ENCODE measurements around the gene TUBGCP6. TPM values are rescaled to one million over a fixed set of nuclear protein-coding genes. Genes with fewer than 3 reads are reported as not detected.
"Not testable (repeated sequence)": the region's sequence is repeated elsewhere in the genome, so short reads cannot be mapped to it uniquely, and the experiment has no call there.

Gene TUBGCP6
- total RNA-seq, 3 donors from 2014 or later: 34.2 to 66.2 (median 59.6) TPM

DNA sequence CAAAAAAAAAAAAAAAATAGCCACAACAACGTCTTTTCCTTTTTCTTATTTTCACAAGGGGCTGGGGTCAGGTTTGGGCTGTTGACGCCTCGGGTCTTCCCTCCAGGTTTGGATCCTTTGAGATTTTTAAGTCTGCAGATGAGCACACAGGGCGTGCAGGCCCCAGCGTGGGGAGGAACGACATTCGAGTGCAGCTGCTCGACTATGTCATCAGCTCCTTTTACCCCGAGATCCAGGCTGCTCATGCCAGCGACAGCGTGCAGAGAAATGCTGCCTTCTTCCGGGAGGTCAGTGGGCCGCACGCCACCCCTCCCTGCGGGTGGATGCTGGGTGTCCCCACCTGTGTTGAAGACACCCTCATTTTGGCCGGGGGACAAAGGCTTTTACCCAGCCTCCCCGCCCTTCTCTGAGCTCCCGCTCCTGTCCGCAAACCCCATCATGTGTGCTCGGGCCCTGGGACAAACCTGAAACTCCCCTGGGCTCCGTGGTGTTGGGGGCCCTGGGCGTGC is 36.3 kb downstream of the TUBGCP6 start:
- Histone ChIP-seq H3K4me3 (no peak overlapping the region), H3K27ac (no peak overlapping the region), H3K27me3 (no peaks in the 10 kb centered on the region), H3K9me3 (no peaks in the 10 kb centered on the region), H3K36me3 (no peaks in the 10 kb centered on the region), H3K4me1 (no peaks in the 10 kb centered on the region)
- DNase-seq (ENCODE audit: low spot score in 2 of 2): no peak
- intact Hi-C loops (cut with DNase I; ENCODE audit: low total_unique reads): loop anchor here (10.0 kb wide), 1 partner anchor 54 kb away; no protein-coding TSS in a partner anchor
- TF ChIP-seq POLR2A (IDR thresholded peaks at IDR 0.05) (no peak), POLR2AphosphoS5 (IDR thresholded peaks at IDR 0.05) (no peak), CTCF (IDR thresholded peaks at IDR 0.05) (no peak)

GRCh38 chr22:50207383-50208140 is 37.3 kb downstream of the TUBGCP6 start:
- H3K9me3 ChIP-seq: no peaks in the 10 kb centered on the region
- no peaks in the 10 kb centered on the region for H3K27me3 ChIP-seq
- DNase-seq (ENCODE audit: low spot score in 2 of 2): no peak
- H3K27ac ChIP-seq: no peak overlapping the region
- no peaks in the 10 kb centered on the region for H3K36me3 ChIP-seq
- no peaks in the 10 kb centered on the region for H3K4me1 ChIP-seq
- no peak overlapping the region for H3K4me3 ChIP-seq
- intact Hi-C loops (cut with DNase I; ENCODE audit: low total_unique reads): loop anchor here (10.0 kb wide), 1 partner anchor 53 kb away; no protein-coding TSS in a partner anchor
- TF ChIP-seq POLR2A (IDR thresholded peaks at IDR 0.05) (no peak), CTCF (IDR thresholded peaks at IDR 0.05) (no peak), POLR2AphosphoS5 (IDR thresholded peaks at IDR 0.05) (no peak)

GRCh38 chr22:50206599-50206998 is 38.2 kb downstream of the TUBGCP6 start:
- Histone ChIP-seq H3K27ac (peak overlapping the region in 1 of 2 donors; percentile 3), H3K9me3 (no peaks in the 10 kb centered on the region), H3K4me1 (no peaks in the 10 kb centered on the region), H3K36me3 (no peaks in the 10 kb centered on the region), H3K4me3 (no peak overlapping the region), H3K27me3 (no peaks in the 10 kb centered on the region)
- no peak for DNase-seq (ENCODE audit: low spot score in 2 of 2)
- TF ChIP-seq CTCF (IDR thresholded peaks at IDR 0.05) (no peak), POLR2AphosphoS5 (IDR thresholded peaks at IDR 0.05) (no peak), POLR2A (IDR thresholded peaks at IDR 0.05) (no peak)
- intact Hi-C loops (cut with DNase I; ENCODE audit: low total_unique reads): loop anchor here (10.0 kb wide), 1 partner anchor 52 kb away; no protein-coding TSS in a partner anchor

DNA sequence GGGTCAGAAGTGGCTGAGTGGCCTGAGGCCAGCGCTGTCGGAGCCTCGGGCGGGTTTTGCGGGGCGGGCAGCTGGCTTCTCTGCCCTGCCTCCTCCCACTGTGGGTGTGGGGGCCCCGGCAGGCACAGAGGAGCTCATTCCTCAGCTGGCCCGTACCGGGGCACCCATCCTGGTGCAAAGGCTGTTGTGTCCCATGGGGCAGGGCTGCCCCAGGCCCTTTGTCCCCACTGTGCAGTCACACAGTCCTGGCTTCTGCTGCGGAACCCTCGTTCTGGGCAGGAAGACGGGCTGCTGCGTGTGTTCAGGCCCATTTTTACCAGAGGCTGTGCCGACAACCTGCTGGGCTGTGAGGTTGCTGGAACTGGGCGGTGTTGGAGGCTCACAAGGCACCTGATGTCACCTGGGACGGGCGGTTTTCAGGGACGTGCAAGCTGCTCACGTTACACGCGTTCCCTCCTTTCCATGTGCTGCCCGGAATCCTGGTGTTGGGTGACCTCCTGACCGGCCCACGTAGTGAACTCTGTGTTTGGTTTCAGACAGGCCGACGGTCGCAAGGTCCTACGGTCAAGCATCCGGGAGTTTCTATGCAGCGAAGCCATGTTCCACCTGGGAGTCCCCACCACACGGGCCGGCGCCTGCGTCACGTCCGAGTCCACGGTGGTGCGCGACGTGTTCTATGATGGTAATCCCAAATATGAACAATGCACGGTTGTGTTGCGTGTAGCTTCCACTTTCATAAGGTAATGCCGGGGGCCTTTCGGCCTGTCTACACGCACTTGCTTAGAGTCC is 38.8 kb downstream of the TUBGCP6 start:
- no peak for TF ChIP-seq POLR2AphosphoS5 (IDR thresholded peaks at IDR 0.05)
- no peak for TF ChIP-seq CTCF (IDR thresholded peaks at IDR 0.05)
- no peak for TF ChIP-seq POLR2A (IDR thresholded peaks at IDR 0.05)
- Histone ChIP-seq H3K27ac (peak overlapping the region in 1 of 2 donors; percentile 3), H3K9me3 (no peaks in the 10 kb centered on the region), H3K27me3 (no peaks in the 10 kb centered on the region), H3K4me1 (no peaks in the 10 kb centered on the region), H3K36me3 (no peaks in the 10 kb centered on the region), H3K4me3 (no peak overlapping the region)
- no peak for DNase-seq (ENCODE audit: low spot score in 2 of 2)
- intact Hi-C loops (cut with DNase I; ENCODE audit: low total_unique reads): loop anchor here (10.0 kb wide), 1 partner anchor 51 kb away; no protein-coding TSS in a partner anchor

- H3K36me3 ChIP-seq; H3K4me3 ChIP-seq; H3K27me3 ChIP-seq; DNase-seq (ENCODE audit: low spot score in 2 of 2); H3K9me3 ChIP-seq; H3K27ac ChIP-seq; H3K4me1 ChIP-seq: not testable (repeated sequence)
- intact Hi-C loops (cut with DNase I; ENCODE audit: low total_unique reads): loop anchor here (10.0 kb wide), 1 partner anchor 50 kb away; no protein-coding TSS in a partner anchor
Measured at GRCh38 chr22:50204998-50205397, 39.8 kb downstream of the TUBGCP6 start.

Data from breast epithelium (tissue), 4 donors.